Gastrocnemius medialis (tissue), 4 donors: ENCODE data around the gene OTOP2.

Source experiments
- CTCF ChIP-seq, 5 experiments: fragments of 450-650 bp in 3 of 5; fragments of 200-600 bp in 2 of 5; sonication (generic) in 2 of 5; IDR thresholded peaks in 4 of 5; conservative IDR thresholded peaks in 1 of 5; 1 replicate in 4 of 5; 2 replicates in 1 of 5; pipeline ENCODE4 v1.5.1; 2016 to 2019; ENCODE audit warnings: antibody characterized with exemption in 5 of 5, mild to moderate bottlenecking in 3 of 5, moderate library complexity in 3 of 5
- POLR2A ChIP-seq, 2 donors: fragments of 450-650 bp; IDR thresholded peaks; one replicate each; pipeline ENCODE4 v1.6.1; 2017; ENCODE audit warnings: antibody characterized with exemption in 2 of 2, mild to moderate bottlenecking in 2 of 2, moderate library complexity in 2 of 2

GRCh38 chr17:74977802-74978201 is 53.7 kb downstream of the OTOP2 start:
- no peak for TF ChIP-seq CTCF (IDR thresholded peaks at IDR 0.05 in 4 of 5, conservative IDR thresholded peaks at IDR 0.05 in 1 of 5)
- TF ChIP-seq POLR2A (IDR thresholded peaks at IDR 0.05), result no peak
